ENCODE data around the gene XRCC1. TPM values are rescaled to one million over a fixed set of nuclear protein-coding genes. Genes with fewer than 3 reads are reported as not detected.

The XRCC1 gene
- total and polyA plus RNA-seq, 9 of the 15 experiments (the other 6 are each of a cell fraction or from before 2014, with no cell fraction given): 1.5 to 36.9 (median 24.9) TPM

DNA sequence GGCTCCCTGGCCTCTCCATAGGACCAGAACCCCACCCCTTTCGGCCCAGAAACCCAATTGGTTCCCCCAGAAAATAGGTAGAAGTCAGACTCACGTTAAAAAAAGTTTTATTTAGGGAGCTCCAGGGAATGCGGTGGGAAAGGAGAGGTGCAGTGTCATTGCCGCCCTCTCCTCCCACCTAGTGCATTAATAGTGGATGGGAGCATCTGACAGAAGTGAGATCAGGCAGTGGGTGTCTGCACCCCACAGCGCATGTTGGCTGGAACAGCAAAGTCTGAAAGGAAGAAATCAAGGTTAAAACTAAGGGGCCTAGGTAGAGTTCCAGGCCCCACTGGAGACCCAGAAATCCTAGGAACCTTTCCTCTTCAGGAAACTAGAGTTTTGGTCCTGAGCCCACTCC is 68.7 kb downstream of the XRCC1 start:
- no peaks in the 10 kb centered on the region for H3K27me3 ChIP-seq (ENCODE audit: control insufficient read depth in 2 of 2, insufficient read depth in 2 of 2, low read length in 2 of 2)
- CTCF ChIA-PET (ENCODE audit: low intra/inter-chr PET ratio): interaction anchor here (1.1 kb wide), 1 partner anchor 260 kb away, joined by 3 read pairs; no protein-coding TSS in a partner anchor
- POLR2A ChIA-PET: no interaction called here
- TF ChIP-seq PHB2 (IDR thresholded peaks at IDR 0.05; ENCODE audit: low read depth) (no peak), IRF2 (CRISPR knock-in tag; IDR thresholded peaks at IDR 0.05) (no peak), SMAD3 (CRISPR knock-in tag; conservative IDR thresholded peaks at IDR 0.05) (no peak), ZSCAN29 (IDR thresholded peaks at IDR 0.05) (no peak), ZFP1 (CRISPR knock-in tag; IDR thresholded peaks at IDR 0.05) (no peak), ZNF561 (CRISPR knock-in tag; conservative IDR thresholded peaks at IDR 0.05) (no peak)
- TF ChIP-seq, protein P1, sequence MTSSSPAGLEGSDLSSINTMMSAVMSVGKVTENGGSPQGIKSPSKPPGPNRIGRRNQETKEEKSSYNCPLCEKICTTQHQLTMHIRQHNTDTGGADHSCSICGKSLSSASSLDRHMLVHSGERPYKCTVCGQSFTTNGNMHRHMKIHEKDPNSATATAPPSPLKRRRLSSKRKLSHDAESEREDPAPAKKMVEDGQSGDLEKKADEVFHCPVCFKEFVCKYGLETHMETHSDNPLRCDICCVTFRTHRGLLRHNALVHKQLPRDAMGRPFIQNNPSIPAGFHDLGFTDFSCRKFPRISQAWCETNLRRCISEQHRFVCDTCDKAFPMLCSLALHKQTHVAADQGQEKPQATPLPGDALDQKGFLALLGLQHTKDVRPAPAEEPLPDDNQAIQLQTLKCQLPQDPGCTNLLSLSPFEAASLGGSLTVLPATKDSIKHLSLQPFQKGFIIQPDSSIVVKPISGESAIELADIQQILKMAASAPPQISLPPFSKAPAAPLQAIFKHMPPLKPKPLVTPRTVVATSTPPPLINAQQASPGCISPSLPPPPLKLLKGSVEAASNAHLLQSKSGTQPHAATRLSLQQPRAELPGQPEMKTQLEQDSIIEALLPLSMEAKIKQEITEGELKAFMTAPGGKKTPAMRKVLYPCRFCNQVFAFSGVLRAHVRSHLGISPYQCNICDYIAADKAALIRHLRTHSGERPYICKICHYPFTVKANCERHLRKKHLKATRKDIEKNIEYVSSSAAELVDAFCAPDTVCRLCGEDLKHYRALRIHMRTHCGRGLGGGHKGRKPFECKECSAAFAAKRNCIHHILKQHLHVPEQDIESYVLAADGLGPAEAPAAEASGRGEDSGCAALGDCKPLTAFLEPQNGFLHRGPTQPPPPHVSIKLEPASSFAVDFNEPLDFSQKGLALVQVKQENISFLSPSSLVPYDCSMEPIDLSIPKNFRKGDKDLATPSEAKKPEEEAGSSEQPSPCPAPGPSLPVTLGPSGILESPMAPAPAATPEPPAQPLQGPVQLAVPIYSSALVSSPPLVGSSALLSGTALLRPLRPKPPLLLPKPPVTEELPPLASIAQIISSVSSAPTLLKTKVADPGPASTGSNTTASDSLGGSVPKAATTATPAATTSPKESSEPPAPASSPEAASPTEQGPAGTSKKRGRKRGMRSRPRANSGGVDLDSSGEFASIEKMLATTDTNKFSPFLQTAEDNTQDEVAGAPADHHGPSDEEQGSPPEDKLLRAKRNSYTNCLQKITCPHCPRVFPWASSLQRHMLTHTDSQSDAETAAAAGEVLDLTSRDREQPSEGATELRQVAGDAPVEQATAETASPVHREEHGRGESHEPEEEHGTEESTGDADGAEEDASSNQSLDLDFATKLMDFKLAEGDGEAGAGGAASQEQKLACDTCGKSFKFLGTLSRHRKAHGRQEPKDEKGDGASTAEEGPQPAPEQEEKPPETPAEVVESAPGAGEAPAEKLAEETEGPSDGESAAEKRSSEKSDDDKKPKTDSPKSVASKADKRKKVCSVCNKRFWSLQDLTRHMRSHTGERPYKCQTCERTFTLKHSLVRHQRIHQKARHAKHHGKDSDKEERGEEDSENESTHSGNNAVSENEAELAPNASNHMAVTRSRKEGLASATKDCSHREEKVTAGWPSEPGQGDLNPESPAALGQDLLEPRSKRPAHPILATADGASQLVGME (CRISPR knock-in tag; IDR thresholded peaks at IDR 0.05): no peak
- TF ChIP-seq, protein P2, sequence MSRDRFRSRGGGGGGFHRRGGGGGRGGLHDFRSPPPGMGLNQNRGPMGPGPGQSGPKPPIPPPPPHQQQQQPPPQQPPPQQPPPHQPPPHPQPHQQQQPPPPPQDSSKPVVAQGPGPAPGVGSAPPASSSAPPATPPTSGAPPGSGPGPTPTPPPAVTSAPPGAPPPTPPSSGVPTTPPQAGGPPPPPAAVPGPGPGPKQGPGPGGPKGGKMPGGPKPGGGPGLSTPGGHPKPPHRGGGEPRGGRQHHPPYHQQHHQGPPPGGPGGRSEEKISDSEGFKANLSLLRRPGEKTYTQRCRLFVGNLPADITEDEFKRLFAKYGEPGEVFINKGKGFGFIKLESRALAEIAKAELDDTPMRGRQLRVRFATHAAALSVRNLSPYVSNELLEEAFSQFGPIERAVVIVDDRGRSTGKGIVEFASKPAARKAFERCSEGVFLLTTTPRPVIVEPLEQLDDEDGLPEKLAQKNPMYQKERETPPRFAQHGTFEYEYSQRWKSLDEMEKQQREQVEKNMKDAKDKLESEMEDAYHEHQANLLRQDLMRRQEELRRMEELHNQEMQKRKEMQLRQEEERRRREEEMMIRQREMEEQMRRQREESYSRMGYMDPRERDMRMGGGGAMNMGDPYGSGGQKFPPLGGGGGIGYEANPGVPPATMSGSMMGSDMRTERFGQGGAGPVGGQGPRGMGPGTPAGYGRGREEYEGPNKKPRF (IDR thresholded peaks at IDR 0.05; ENCODE audit: low read depth, low read length): no peak
- TF ChIP-seq, protein P3, sequence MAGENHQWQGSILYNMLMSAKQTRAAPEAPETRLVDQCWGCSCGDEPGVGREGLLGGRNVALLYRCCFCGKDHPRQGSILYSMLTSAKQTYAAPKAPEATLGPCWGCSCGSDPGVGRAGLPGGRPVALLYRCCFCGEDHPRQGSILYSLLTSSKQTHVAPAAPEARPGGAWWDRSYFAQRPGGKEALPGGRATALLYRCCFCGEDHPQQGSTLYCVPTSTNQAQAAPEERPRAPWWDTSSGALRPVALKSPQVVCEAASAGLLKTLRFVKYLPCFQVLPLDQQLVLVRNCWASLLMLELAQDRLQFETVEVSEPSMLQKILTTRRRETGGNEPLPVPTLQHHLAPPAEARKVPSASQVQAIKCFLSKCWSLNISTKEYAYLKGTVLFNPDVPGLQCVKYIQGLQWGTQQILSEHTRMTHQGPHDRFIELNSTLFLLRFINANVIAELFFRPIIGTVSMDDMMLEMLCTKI (IDR thresholded peaks at IDR 0.05; ENCODE audit: partially characterized antibody): no peak
- TF ChIP-seq, protein P4, sequence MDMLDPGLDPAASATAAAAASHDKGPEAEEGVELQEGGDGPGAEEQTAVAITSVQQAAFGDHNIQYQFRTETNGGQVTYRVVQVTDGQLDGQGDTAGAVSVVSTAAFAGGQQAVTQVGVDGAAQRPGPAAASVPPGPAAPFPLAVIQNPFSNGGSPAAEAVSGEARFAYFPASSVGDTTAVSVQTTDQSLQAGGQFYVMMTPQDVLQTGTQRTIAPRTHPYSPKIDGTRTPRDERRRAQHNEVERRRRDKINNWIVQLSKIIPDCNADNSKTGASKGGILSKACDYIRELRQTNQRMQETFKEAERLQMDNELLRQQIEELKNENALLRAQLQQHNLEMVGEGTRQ (CRISPR knock-in tag; IDR thresholded peaks at IDR 0.05): no peak
- TF ChIP-seq, protein P5, sequence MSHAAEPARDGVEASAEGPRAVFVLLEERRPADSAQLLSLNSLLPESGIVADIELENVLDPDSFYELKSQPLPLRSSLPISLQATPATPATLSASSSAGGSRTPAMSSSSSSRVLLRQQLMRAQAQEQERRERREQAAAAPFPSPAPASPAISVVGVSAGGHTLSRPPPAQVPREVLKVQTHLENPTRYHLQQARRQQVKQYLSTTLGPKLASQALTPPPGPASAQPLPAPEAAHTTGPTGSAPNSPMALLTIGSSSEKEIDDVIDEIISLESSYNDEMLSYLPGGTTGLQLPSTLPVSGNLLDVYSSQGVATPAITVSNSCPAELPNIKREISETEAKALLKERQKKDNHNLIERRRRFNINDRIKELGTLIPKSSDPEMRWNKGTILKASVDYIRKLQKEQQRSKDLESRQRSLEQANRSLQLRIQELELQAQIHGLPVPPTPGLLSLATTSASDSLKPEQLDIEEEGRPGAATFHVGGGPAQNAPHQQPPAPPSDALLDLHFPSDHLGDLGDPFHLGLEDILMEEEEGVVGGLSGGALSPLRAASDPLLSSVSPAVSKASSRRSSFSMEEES (CRISPR knock-in tag; IDR thresholded peaks at IDR 0.05): no peak

More for the DNA sequence above, 68.7 kb downstream of the XRCC1 start:
- Histone ChIP-seq H3K9ac (ENCODE audit: insufficient read depth in 1 of 2, low read depth in 2 of 2, low read length in 2 of 2) (no peak overlapping the region), H3K36me3 (ENCODE audit: control insufficient read depth, insufficient read depth, low read length) (0 out of 3 replicates have a peak, but pooled peaks cover 2% of the 10 kb centered on the region), H4K20me1 (replicated peaks; ENCODE audit: control insufficient read depth, insufficient read depth, low read length) (no peaks in the 10 kb centered on the region), H3K4me2 (ENCODE audit: insufficient read depth, low read length) (no peak overlapping the region), H3K9me1 (ENCODE audit: control insufficient read depth, insufficient read depth, low read length) (no peaks in the 10 kb centered on the region), H3K79me2 (ENCODE audit: control insufficient read depth, insufficient read depth, low read length) (no peaks in the 10 kb centered on the region), H3K4me1 (replicated peaks in 1 of 2; ENCODE audit: control insufficient read depth in 2 of 2, insufficient read depth in 2 of 2, low read length in 2 of 2) (peaks cover 21 to 30% of the 10 kb centered on the region in 2 experiments), H3K9me3 (replicated peaks; ENCODE audit: control insufficient read depth, insufficient read depth, low read depth, low read length) (no peaks in the 10 kb centered on the region), H2AFZ (ENCODE audit: low read depth, low read length) (no peak overlapping the region), H3K27ac (ENCODE audit: extremely low read depth, low read depth, low read length) (no peak overlapping the region), H3K4me3 (no peak overlapping the region)
- FAIRE-seq (no peak), ATAC-seq (no peak), DNase-seq (ENCODE audit: extremely low read depth in 1 of 4, low spot score in 3 of 4) (no peak)
- intact Hi-C loops (cut with micrococcal nuclease) (no loop called here), in situ Hi-C loops (cut with MboI) (no loop called here)
- WGBS (ENCODE audit: insufficient coverage, low coverage, missing lambda C conversion rate): 83% methylated on average over 3 of the region's 5 CpGs
- BruUV-seq (replicated peaks): no TSS peak
